Activated T-cell treated with anti-CD3 and anti-CD28 coated beads for 1 hour (primary cell): Measurements from ENCODE around the gene SGIP1.
"Not testable (repeated sequence)": the region's sequence is repeated elsewhere in the genome, so short reads cannot be mapped to it uniquely, and the experiment has no call there.

Experiments used
- DNase-seq: peaks from one replicate; pipeline ENCODE4 v3.0.0-alpha.2; 2020; ENCODE audit warnings: low read depth

The SGIP1 gene

GRCh38 chr1:66770694-66771093 lies 236.7 kb downstream of the SGIP1 start:
- DNase-seq, result no peak

GRCh38 chr1:66773227-66773626 lies 239.3 kb downstream of the SGIP1 start:
- DNase-seq, result no peak

DNA sequence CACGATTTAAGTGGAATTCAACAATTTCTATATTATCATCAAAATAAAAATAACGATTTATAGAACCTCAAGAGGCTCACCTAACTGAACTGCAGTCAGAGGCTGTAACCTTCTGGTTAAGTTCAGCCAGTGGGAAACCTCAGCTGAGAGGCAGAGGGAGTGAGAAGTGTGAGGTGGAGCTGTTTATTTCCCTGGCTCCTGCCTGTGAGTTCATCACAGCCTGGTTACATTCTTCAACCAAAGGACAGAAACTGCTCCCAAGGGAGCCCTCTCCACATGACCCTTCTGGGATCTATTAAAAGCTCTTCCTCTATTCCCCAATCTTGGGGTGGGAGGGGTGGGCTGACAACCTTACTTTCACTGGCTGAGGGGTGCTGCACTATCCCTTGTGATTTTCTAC lies 240.5 kb downstream of the SGIP1 start:
- DNase-seq, result no peak

GRCh38 chr1:66775646-66776045 lies 241.7 kb downstream of the SGIP1 start:
- no peak for DNase-seq

- no peak for DNase-seq
Observed at GRCh38 chr1:66777831-66778230, 243.9 kb downstream of the SGIP1 start.

GRCh38 chr1:66778266-66778665 lies 244.3 kb downstream of the SGIP1 start:
- no peak for DNase-seq

DNA sequence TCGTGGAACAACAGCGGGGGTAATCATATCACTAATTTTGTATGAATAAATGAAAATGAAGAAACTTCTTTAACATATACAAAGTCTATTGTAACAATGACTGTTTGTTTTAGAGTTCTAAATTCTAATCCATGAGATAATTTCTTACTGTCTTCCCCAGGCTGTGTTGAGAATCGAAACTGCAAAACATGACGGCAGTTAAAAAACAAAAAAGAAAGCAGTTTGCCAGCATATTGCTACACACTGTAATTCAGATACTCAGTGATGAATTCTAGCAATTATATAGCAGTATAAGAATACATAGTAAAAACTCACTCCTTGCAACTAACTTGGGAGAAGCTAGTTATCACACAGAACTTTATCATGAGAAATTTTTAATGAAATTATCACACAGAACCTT lies 245.0 kb downstream of the SGIP1 start:
- DNase-seq, result no peak

- no peak for DNase-seq
Observed at GRCh38 chr1:66779475-66780078, 245.6 kb downstream of the SGIP1 start.

GRCh38 chr1:66785800-66786199 lies 251.8 kb downstream of the SGIP1 start:
- not testable (repeated sequence) for DNase-seq

DNA sequence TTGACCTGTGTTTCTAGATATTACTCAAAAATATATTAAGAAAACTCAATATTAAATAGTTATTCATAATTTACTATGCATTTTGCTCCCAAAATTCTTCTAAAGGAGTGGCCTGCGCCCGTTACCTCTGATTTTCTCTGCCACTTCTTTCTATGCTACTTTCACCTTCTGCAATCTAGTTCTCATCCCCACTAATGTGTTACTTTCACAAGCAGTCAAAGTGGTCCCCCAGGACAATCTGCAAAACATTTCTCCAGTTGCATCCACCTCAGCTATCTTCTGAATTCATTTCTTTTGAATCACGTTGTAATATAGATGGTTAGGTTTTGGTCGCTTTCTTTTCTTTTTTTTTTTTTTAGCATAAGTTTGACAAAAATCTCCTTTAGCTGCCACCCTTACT lies 253.7 kb downstream of the SGIP1 start:
- no peak for DNase-seq

GRCh38 chr1:66788231-66788939 lies 254.4 kb downstream of the SGIP1 start:
- peak; percentile 10 for DNase-seq

DNA sequence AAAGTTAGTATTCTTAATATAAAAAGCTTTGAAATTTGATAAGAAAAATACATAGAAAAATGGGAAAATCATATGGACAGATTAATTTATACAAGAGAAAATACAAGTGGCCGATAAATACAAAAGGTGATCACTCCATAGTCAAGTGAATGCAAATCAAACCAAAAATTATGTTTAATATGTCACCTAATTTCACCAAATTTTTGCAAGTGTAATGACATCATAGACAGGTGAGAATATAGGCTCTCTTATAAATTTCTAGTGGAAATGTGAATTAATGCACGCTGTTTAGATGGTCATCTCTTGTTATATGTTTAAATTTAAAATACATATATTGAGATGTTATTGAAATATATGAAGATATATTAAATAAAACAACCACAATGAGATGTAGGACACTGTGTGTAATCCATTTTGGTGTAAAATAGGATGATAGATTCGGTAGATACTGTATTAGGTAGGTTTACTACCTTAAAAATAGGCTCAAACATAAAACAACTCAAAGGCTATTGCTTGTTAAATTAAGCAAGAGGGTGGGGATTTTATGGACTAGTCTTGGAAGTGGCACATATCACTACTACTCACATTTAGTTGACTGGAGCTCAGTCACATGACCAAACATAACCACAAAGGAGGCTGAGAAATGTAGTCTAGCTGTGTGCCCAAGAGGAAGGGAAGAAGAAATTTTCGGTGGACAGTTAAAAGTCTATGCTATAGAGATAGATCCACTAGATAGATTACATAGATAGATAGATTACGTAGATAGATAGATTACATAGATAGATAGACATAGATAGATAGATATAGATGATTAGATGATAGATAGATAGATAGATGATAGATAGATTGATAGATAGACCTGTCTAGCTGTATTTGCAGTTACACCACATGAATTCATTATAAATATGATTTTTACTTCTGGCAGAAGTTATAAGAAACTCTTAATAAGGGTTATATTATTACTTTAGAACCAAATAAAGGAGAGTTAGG lies 258.0 kb downstream of the SGIP1 start:
- DNase-seq, result no peak

DNA sequence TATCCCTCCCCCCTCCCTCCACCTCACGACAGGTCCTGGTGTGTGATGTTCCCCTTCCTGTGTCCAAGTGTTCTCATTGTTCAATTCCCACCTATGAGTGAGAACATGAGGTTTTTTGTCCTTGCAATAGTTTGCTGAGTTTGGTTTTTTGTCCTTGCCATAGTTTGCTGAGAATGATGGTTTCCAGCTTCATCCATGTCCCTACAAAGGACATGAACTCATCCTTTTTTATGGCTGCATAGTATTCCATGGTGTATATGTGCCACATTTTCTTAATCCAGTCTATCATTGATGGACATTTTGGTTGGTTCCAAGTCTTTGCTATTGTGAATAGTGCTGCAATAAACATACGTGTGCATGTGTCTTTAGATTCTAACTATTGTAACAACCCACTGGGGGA lies 261.9 kb downstream of the SGIP1 start:
- DNase-seq, result not testable (repeated sequence)
